A673 (cell line): ENCODE results near the gene RSBN1. TPM values are rescaled to one million over a fixed set of nuclear protein-coding genes. Genes with fewer than 3 reads are reported as not detected.

ENCODE experiments used
- BruUV-seq: library from RNA; stranded (reverse); fragments of 400-500 nt; replicated peaks from 2 replicates; lab custom pipeline; 2021; lab: Mats Ljungman, UMichigan
- CTCF ChIA-PET: fragments of 300-600 bp; sonication (Branson Sonifier 250); formaldehyde crosslinking; loops from one replicate; lab custom pipeline; 2022; ENCODE audit warnings: antibody characterized with exemption; lab: Charles Lee
- POLR2A ChIA-PET: fragments of 300-600 bp; sonication (Branson Sonifier 250); formaldehyde crosslinking; loops from one replicate; lab custom pipeline; 2022; ENCODE audit warnings: antibody characterized with exemption; ENCODE audit not compliant: low non-redundant PET; lab: Charles Lee
- DNase-seq: peaks from one replicate; pipeline ENCODE4 v3.0.0-alpha.2; 2015; ENCODE audit warnings: low spot score
- H3K27ac ChIP-seq: fragments of 200-600 bp; sonication (generic); 2 replicates; pipeline ENCODE4 v1.5.1; 2016; ENCODE audit warnings: mixed run types, low read depth, mild to moderate bottlenecking, mixed read lengths, antibody characterized with exemption, low read length; ENCODE audit not compliant: poor library complexity, severe bottlenecking
- H3K27me3 ChIP-seq: fragments of 200-600 bp; sonication (generic); replicated peaks from 2 replicates; pipeline ENCODE4 v1.6.1; 2017; ENCODE audit warnings: mixed run types, low read depth, mild to moderate bottlenecking, mixed read lengths, antibody characterized with exemption, low read length; ENCODE audit not compliant: insufficient read depth, poor library complexity
- H3K36me3 ChIP-seq: fragments of 200-600 bp; sonication (generic); 2 replicates; pipeline ENCODE4 v1.6.1; 2016; ENCODE audit warnings: mixed run types, mild to moderate bottlenecking, mixed read lengths, antibody characterized with exemption, low read length; ENCODE audit not compliant: insufficient read depth, poor library complexity, severe bottlenecking
- H3K4me1 ChIP-seq: fragments of 200-600 bp; sonication (generic); 2 replicates; pipeline ENCODE4 v1.6.1; 2017; ENCODE audit warnings: mixed run types, mild to moderate bottlenecking, mixed read lengths, antibody characterized with exemption, low read length; ENCODE audit not compliant: insufficient read depth, poor library complexity, severe bottlenecking
- H3K4me3 ChIP-seq: fragments of 200-600 bp; sonication (generic); 2 replicates; pipeline ENCODE4 v1.5.1; 2016; ENCODE audit warnings: low read depth, mixed run types, mild to moderate bottlenecking, mixed read lengths, low read length; ENCODE audit not compliant: poor library complexity, severe bottlenecking
- H3K9me3 ChIP-seq: fragments of 200-600 bp; sonication (generic); 2 replicates; pipeline ENCODE4 v1.6.1; 2016; ENCODE audit warnings: mixed run types, low read depth, mild to moderate bottlenecking, mixed read lengths, antibody characterized with exemption, low read length; ENCODE audit not compliant: poor library complexity, severe bottlenecking
- EZH2 ChIP-seq: fragments of 200-600 bp; sonication (generic); IDR thresholded peaks from 2 replicates; pipeline ENCODE4 v1.6.1; 2017; ENCODE audit warnings: borderline replicate concordance, low read depth, mild to moderate bottlenecking, mixed read lengths, antibody characterized with exemption, low read length; ENCODE audit not compliant: poor library complexity, severe bottlenecking
- intact Hi-C: fragments of 100-400 bp; cut with micrococcal nuclease; formaldehyde crosslinking; loops from one replicate; pipeline ENCODE4 v1.10.0; 2022; ENCODE audit not compliant: unreplicated experiment
- total RNA-seq: library from RNA; stranded (reverse); gene quantifications from 2 replicates; pipeline ENCODE4 v1.2.3, GENCODE V29; 2021
- TF ChIP-seq, protein P1 (sequence below): fragments of 300-800, 200-600 bp; sonication (generic); conservative IDR thresholded peaks from 2 replicates; pipeline ENCODE4 v1.5.1; 2017; ENCODE audit warnings: low read depth, mild to moderate bottlenecking, antibody characterized with exemption, low read length, moderate library complexity, mixed read lengths

RSBN1 gene
- total RNA-seq, 1 experiment from 2014 or later: 18.3 TPM

- CTCF ChIA-PET: interaction anchor here (0.7 kb wide), 2 partner anchors 172 to 454 kb away, joined by 4 to 11 read pairs; no protein-coding TSS in a partner anchor
- POLR2A ChIA-PET: no interaction called here
- H3K36me3 ChIP-seq: peaks cover 1% of the 10 kb centered on the region
- peak overlapping the region; percentile 93 for H3K4me3 ChIP-seq
- intact Hi-C loops: no loop called here
- peaks cover 30% of the 10 kb centered on the region for H3K4me1 ChIP-seq
- H3K9me3 ChIP-seq: no peaks in the 10 kb centered on the region
- H3K27me3 ChIP-seq: no peaks in the 10 kb centered on the region
- H3K27ac ChIP-seq: no peak overlapping the region
- no TSS peak for BruUV-seq
- no peak for DNase-seq
- TF ChIP-seq, protein P1, sequence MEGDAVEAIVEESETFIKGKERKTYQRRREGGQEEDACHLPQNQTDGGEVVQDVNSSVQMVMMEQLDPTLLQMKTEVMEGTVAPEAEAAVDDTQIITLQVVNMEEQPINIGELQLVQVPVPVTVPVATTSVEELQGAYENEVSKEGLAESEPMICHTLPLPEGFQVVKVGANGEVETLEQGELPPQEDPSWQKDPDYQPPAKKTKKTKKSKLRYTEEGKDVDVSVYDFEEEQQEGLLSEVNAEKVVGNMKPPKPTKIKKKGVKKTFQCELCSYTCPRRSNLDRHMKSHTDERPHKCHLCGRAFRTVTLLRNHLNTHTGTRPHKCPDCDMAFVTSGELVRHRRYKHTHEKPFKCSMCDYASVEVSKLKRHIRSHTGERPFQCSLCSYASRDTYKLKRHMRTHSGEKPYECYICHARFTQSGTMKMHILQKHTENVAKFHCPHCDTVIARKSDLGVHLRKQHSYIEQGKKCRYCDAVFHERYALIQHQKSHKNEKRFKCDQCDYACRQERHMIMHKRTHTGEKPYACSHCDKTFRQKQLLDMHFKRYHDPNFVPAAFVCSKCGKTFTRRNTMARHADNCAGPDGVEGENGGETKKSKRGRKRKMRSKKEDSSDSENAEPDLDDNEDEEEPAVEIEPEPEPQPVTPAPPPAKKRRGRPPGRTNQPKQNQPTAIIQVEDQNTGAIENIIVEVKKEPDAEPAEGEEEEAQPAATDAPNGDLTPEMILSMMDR: no peak
- no peak for TF ChIP-seq EZH2
These were observed 51.9 kb downstream of the RSBN1 start for GRCh38 chr1:113760102-113761080.

- ChIA-PET CTCF (interaction anchor here (0.6 to 0.7 kb wide), 3 partner anchors 173 to 691 kb away, joined by 3 to 11 read pairs (median 4); no protein-coding TSS in a partner anchor), POLR2A (no interaction called here)
- H3K27me3 ChIP-seq: no peaks in the 10 kb centered on the region
- peak; percentile 64 for DNase-seq
- H3K36me3 ChIP-seq: no peaks in the 10 kb centered on the region
- H3K27ac ChIP-seq: peak within 1 kb of the TSS; percentile 86
- peaks cover 23% of the 10 kb centered on the region for H3K4me1 ChIP-seq
- TF ChIP-seq EZH2: no peak
- TF ChIP-seq, protein P1: no peak
- H3K4me3 ChIP-seq: peak within 1 kb of the TSS; percentile 93
- intact Hi-C loops: loop anchor here (5.0 kb wide), 1 partner anchor 53 kb away; the partner anchor contains the start of gene RSBN1
- TSS peak; percentile 77 for BruUV-seq
- no peaks in the 10 kb centered on the region for H3K9me3 ChIP-seq
These were observed 52.8 kb downstream of the RSBN1 start, which contains the start of gene PHTF1 for GRCh38 chr1:113759333-113760101. Gene PHTF1, minus strand, starts transcription at chr1:113759486. Its CDS starts 783 bp downstream, at chr1:113758703.
